OCI-LY7 (cell line): ENCODE results near the gene LRAT.

Experiments used
- CTCF ChIP-seq: fragments of 200-600 bp; sonication (generic); conservative IDR thresholded peaks from 2 replicates; pipeline ENCODE4 v1.5.1; 2014; ENCODE audit warnings: mild to moderate bottlenecking, antibody characterized with exemption, low read length, moderate library complexity, mixed read lengths
- EZH2phosphoT487 ChIP-seq: fragments of 200-600 bp; sonication (generic); IDR thresholded peaks from 2 replicates; pipeline ENCODE4 v1.6.1; 2018; ENCODE audit warnings: low read depth, borderline replicate concordance, mild to moderate bottlenecking, mixed run types, antibody characterized with exemption, low read length, moderate library complexity, mixed read lengths

DNA sequence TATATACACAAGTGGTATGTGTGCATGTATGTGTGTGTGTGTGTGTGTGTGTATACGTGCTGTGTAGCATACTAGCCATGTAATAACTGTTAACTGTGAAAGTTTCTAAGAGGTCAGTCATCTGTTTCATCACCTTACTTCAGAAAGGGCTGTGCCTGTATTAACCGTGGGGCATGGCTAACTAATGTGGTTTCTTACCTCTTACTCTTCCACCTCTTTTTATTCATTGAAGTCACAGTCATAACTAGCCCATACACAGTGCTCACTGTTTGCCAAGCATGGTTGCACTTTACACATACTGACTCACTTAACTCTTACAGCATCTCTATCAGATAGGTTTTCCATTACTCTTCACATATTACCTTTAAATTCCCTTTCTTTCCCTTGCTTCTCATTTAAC lies 23.7 kb upstream of the LRAT start:
- TF ChIP-seq CTCF (no peak), EZH2phosphoT487 (no peak)
